ENCODE data around the gene GAL3ST3.

Gene GAL3ST3

GRCh38 chr11:66004186-66004585 lies 44.8 kb downstream of the GAL3ST3 start:
- Histone ChIP-seq H3K9me3 (no peaks in the 10 kb centered on the region), H3K4me3 (ENCODE audit: low read depth in 1 of 2, low read length in 1 of 2) (no peak overlapping the region), H3K27me3 (peaks cover 14% of the 10 kb centered on the region), H3K36me3 (peaks cover 12% of the 10 kb centered on the region), H3K4me1 (ENCODE audit: control insufficient read depth in 1 of 2, insufficient read depth in 1 of 2, low read depth in 1 of 2, low read length in 1 of 2) (peaks cover 16 to 25% of the 10 kb centered on the region in 2 experiments), H3K27ac (no peak overlapping the region)
- no peak for TF ChIP-seq CTCF (IDR thresholded peaks at IDR 0.05)

- peak overlapping the region; percentile 76 to 99 for H3K4me3 ChIP-seq (ENCODE audit: low read depth in 1 of 2, low read length in 1 of 2)
Measured at GRCh38 chr11:66003291-66003690, 45.7 kb downstream of the GAL3ST3 start.

DNA sequence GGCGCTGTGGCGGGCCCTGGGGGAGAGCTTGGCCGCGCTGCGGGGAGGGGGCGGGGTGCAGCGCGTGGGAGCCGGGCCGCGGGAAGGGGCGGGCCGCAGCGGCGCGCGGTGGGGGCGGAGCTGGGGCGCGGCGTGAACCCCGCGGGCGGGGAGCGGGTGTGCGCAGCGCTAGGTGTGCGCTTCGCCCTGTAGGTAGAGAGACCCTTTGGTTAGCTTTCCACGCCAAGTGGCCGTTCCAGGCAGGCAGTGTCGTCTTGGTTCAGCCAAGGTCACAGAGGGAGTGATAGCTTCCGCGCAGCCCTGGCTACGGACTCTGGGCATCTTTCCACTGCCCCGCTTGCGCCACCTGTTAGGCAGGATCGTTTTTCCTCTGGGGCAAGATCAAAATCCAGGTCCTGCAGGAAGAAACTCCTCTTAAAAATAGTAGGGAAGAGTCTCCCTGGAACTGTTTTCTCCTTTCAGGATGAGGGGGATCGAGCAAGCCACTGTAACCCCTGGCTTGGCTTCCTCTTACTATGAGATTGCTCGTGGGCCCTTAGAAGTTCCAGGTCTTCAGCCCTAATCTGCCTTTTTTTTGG lies 46.2 kb downstream of the GAL3ST3 start:
- peak overlapping the region; percentile 96 for H3K27ac ChIP-seq
- peaks cover 26% of the 10 kb centered on the region for H3K36me3 ChIP-seq
- TF ChIP-seq CTCF (IDR thresholded peaks at IDR 0.05): no peak
- peaks cover 16 to 25% of the 10 kb centered on the region in 2 experiments for H3K4me1 ChIP-seq (ENCODE audit: control insufficient read depth in 1 of 2, insufficient read depth in 1 of 2, low read depth in 1 of 2, low read length in 1 of 2)
- no peaks in the 10 kb centered on the region for H3K27me3 ChIP-seq
- H3K9me3 ChIP-seq: no peaks in the 10 kb centered on the region
- H3K4me3 ChIP-seq (ENCODE audit: low read depth in 1 of 2, low read length in 1 of 2): peak overlapping the region; percentile 76 to 99

More at GRCh38 chr11:66003291-66003690, 45.7 kb downstream of the GAL3ST3 start:
- peak overlapping the region; percentile 96 for H3K27ac ChIP-seq
- peaks cover 5% of the 10 kb centered on the region for H3K27me3 ChIP-seq
- TF ChIP-seq CTCF (IDR thresholded peaks at IDR 0.05): no peak
- H3K9me3 ChIP-seq: no peaks in the 10 kb centered on the region
- H3K36me3 ChIP-seq: peaks cover 21% of the 10 kb centered on the region
- peaks cover 16 to 25% of the 10 kb centered on the region in 2 experiments for H3K4me1 ChIP-seq (ENCODE audit: control insufficient read depth in 1 of 2, insufficient read depth in 1 of 2, low read depth in 1 of 2, low read length in 1 of 2)

DNA sequence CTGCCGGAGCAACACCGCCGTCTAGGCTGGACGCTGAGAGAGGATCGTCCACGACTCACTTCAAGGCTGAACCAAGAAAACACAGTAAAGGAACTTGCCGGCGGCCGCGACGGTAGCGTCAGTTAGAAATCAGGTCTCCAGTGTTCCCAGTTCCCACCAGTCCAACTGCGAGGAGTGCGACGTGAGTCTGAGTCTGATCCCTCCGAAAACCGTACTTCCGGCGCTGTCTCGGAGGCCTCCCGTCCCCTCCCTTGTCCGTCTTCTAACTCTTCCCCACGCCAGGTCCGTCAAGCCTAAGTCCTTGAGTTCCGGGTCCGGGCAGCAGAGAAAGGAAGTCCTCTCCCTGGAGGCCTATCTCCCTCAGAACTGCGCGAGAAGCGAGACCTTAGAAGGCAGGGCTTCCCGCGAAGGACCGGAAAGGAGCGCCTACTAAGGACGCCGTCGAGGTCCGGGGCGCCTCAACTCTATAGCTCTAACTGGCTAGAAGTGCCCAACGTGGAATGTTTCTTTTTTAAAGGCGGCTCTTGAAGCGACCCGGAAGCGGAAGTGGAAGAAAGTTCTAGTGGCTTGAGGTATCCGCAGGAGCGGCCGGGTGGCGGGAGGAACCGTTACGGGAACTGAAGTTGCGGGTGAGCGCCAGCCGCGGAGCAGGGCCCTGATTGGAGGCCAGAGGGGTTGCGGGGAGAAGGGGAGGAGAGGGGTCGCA lies 46.9 kb downstream of the GAL3ST3 start, which contains the start of the genes BANF1 and EIF1AD:
TSS of gene BANF1 (plus strand) at position 562 of the 706 bp plus-strand sequence. CDS start 748 bp downstream, outside the sequence.
TSS of gene EIF1AD (minus strand) at position 216 of the 706 bp plus-strand sequence. CDS start 1,768 bp downstream, outside the sequence.
- no peaks in the 10 kb centered on the region for H3K27me3 ChIP-seq
- peak within 1 kb of the TSS; percentile 76 to 99 for H3K4me3 ChIP-seq (ENCODE audit: low read depth in 1 of 2, low read length in 1 of 2)
- TF ChIP-seq CTCF (IDR thresholded peaks at IDR 0.05): peak; percentile 35
- H3K27ac ChIP-seq: peak within 1 kb of the TSS; percentile 96
- H3K36me3 ChIP-seq: peaks cover 33% of the 10 kb centered on the region
- peaks cover 16 to 25% of the 10 kb centered on the region in 2 experiments for H3K4me1 ChIP-seq (ENCODE audit: control insufficient read depth in 1 of 2, insufficient read depth in 1 of 2, low read depth in 1 of 2, low read length in 1 of 2)
- H3K9me3 ChIP-seq: no peaks in the 10 kb centered on the region

DNA sequence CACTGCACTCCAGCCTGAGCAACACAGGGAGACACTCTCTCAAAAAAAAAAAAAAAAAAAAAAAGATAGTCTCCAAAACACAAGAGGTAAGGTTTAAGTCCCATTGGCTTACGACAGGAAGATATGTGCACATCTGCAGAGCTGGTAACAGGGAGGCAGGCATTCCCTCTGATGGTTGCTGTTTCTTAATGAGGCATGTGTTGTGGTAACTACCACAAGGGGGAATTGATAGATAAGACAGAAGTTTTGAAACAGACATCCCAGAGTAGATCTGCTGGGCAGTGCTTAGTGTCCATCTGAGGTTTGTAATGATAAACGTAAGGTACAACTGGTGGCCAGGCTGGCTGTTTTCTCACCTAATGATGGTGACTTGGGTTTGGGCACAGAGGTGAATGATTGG lies 51.7 kb downstream of the GAL3ST3 start:
- no peak for TF ChIP-seq CTCF (IDR thresholded peaks at IDR 0.05)
- no peaks in the 10 kb centered on the region for H3K9me3 ChIP-seq
- no peaks in the 10 kb centered on the region for H3K27me3 ChIP-seq
- no peak overlapping the region for H3K27ac ChIP-seq
- H3K4me3 ChIP-seq (ENCODE audit: low read depth in 1 of 2, low read length in 1 of 2): no peak overlapping the region
- H3K36me3 ChIP-seq: peaks cover 40% of the 10 kb centered on the region
- peaks cover 8 to 16% of the 10 kb centered on the region in 2 experiments for H3K4me1 ChIP-seq (ENCODE audit: control insufficient read depth in 1 of 2, insufficient read depth in 1 of 2, low read depth in 1 of 2, low read length in 1 of 2)
